Activated T-cell treated with anti-CD3 and anti-CD28 coated beads, Interleukin-2, amount 50 U/mL, for 24 hours (primary cell): ENCODE data around the gene RIMBP2.
"Not testable (repeated sequence)": the region's sequence is repeated elsewhere in the genome, so short reads cannot be mapped to it uniquely, and the experiment has no call there.

Source experiments
- DNase-seq: peaks from one replicate; pipeline ENCODE4 v3.0.0-alpha.2; 2020
- H3K27ac Mint-ChIP-seq: 2 replicates; pipeline ENCODE4 v1.8.0; 2020; ENCODE audit warnings: mild to moderate bottlenecking, mixed read lengths
- H3K27me3 Mint-ChIP-seq: 2 replicates; pipeline ENCODE4 v1.8.0; 2020; ENCODE audit warnings: mixed read lengths
- H3K36me3 Mint-ChIP-seq: 2 replicates; pipeline ENCODE4 v1.8.0; 2020; ENCODE audit warnings: low read depth, mixed read lengths
- H3K4me1 Mint-ChIP-seq: 2 replicates; pipeline ENCODE4 v1.8.0; 2020; ENCODE audit warnings: low read depth, mixed read lengths
- H3K4me3 Mint-ChIP-seq: 2 replicates; pipeline ENCODE4 v1.8.0; 2020; ENCODE audit warnings: mild to moderate bottlenecking, moderate library complexity, mixed read lengths
- H3K9me3 Mint-ChIP-seq: 2 replicates; pipeline ENCODE4 v1.8.0; 2020; ENCODE audit warnings: mixed read lengths

Gene RIMBP2

GRCh38 chr12:130590685-130591084, 125.4 kb downstream of the RIMBP2 start:
- no peak for DNase-seq
- Mint-ChIP-seq H3K4me3 (no peak overlapping the region), H3K4me1 (no peaks in the 10 kb centered on the region), H3K27me3 (peaks cover 6% of the 10 kb centered on the region), H3K27ac (no peak overlapping the region), H3K9me3 (peaks cover 4% of the 10 kb centered on the region), H3K36me3 (no peaks in the 10 kb centered on the region)

GRCh38 chr12:130589540-130590317, 126.4 kb downstream of the RIMBP2 start:
- Mint-ChIP-seq H3K4me3 (no peak overlapping the region), H3K4me1 (no peaks in the 10 kb centered on the region), H3K27ac (no peak overlapping the region), H3K36me3 (no peaks in the 10 kb centered on the region), H3K27me3 (peaks cover 6% of the 10 kb centered on the region), H3K9me3 (peaks cover 4% of the 10 kb centered on the region)
- no peak for DNase-seq

- Mint-ChIP-seq H3K27me3 (peaks cover 6% of the 10 kb centered on the region), H3K9me3 (peaks cover 4% of the 10 kb centered on the region), H3K36me3 (no peaks in the 10 kb centered on the region), H3K4me1 (no peaks in the 10 kb centered on the region), H3K27ac (no peak overlapping the region), H3K4me3 (no peak overlapping the region)
- DNase-seq = no peak
These were observed 127.2 kb downstream of the RIMBP2 start for GRCh38 chr12:130588696-130589539.

GRCh38 chr12:130587966-130588365, 128.1 kb downstream of the RIMBP2 start:
- Mint-ChIP-seq H3K4me3 (no peak overlapping the region), H3K36me3 (no peaks in the 10 kb centered on the region), H3K9me3 (peaks cover 4% of the 10 kb centered on the region), H3K27me3 (peaks cover 6% of the 10 kb centered on the region), H3K27ac (no peak overlapping the region), H3K4me1 (no peaks in the 10 kb centered on the region)
- DNase-seq = no peak

GRCh38 chr12:130584475-130584874, 131.6 kb downstream of the RIMBP2 start:
- not testable (repeated sequence) for H3K4me3 Mint-ChIP-seq, H3K4me1 Mint-ChIP-seq, H3K36me3 Mint-ChIP-seq, H3K9me3 Mint-ChIP-seq, H3K27me3 Mint-ChIP-seq, H3K27ac Mint-ChIP-seq, DNase-seq

- Mint-ChIP-seq H3K4me1 (no peaks in the 10 kb centered on the region), H3K9me3 (peaks cover 4% of the 10 kb centered on the region), H3K27ac (no peak overlapping the region), H3K27me3 (peaks cover 6% of the 10 kb centered on the region), H3K4me3 (no peak overlapping the region), H3K36me3 (no peaks in the 10 kb centered on the region)
- no peak for DNase-seq
These were observed 132.3 kb downstream of the RIMBP2 start for GRCh38 chr12:130583800-130584199.

GRCh38 chr12:130583317-130583716, 132.8 kb downstream of the RIMBP2 start:
- Mint-ChIP-seq H3K4me1 (no peaks in the 10 kb centered on the region), H3K27ac (no peak overlapping the region), H3K27me3 (peaks cover 4% of the 10 kb centered on the region), H3K4me3 (no peak overlapping the region), H3K36me3 (no peaks in the 10 kb centered on the region), H3K9me3 (peaks cover 4% of the 10 kb centered on the region)
- DNase-seq = no peak

GRCh38 chr12:130582286-130582685, 133.8 kb downstream of the RIMBP2 start:
- no peaks in the 10 kb centered on the region for H3K36me3 Mint-ChIP-seq

GRCh38 chr12:130581782-130582181, 134.3 kb downstream of the RIMBP2 start:
- Mint-ChIP-seq H3K36me3 (no peaks in the 10 kb centered on the region), H3K27me3 (peaks cover 4% of the 10 kb centered on the region), H3K9me3 (peaks cover 4% of the 10 kb centered on the region)

More at GRCh38 chr12:130582286-130582685, 133.8 kb downstream of the RIMBP2 start:
- H3K4me1 Mint-ChIP-seq = no peaks in the 10 kb centered on the region
- peaks cover 4% of the 10 kb centered on the region for H3K27me3 Mint-ChIP-seq
- peaks cover 4% of the 10 kb centered on the region for H3K9me3 Mint-ChIP-seq
- no peak overlapping the region for H3K4me3 Mint-ChIP-seq
- H3K27ac Mint-ChIP-seq = no peak overlapping the region
- no peak for DNase-seq

GRCh38 chr12:130579231-130579630, 136.9 kb downstream of the RIMBP2 start:
- no peaks in the 10 kb centered on the region for H3K27me3 Mint-ChIP-seq
- H3K27ac Mint-ChIP-seq = no peak overlapping the region
- no peaks in the 10 kb centered on the region for H3K36me3 Mint-ChIP-seq
- H3K4me3 Mint-ChIP-seq = no peak overlapping the region
- DNase-seq = no peak
- H3K4me1 Mint-ChIP-seq = no peaks in the 10 kb centered on the region
- no peaks in the 10 kb centered on the region for H3K9me3 Mint-ChIP-seq

More at GRCh38 chr12:130581782-130582181, 134.3 kb downstream of the RIMBP2 start:
- H3K4me3 Mint-ChIP-seq = no peak overlapping the region
- DNase-seq = no peak
- H3K27ac Mint-ChIP-seq = no peak overlapping the region
- H3K4me1 Mint-ChIP-seq = no peaks in the 10 kb centered on the region

- H3K4me3 Mint-ChIP-seq = no peak overlapping the region
- H3K4me1 Mint-ChIP-seq = no peaks in the 10 kb centered on the region
- H3K36me3 Mint-ChIP-seq = no peaks in the 10 kb centered on the region
- no peak overlapping the region for H3K27ac Mint-ChIP-seq
- H3K27me3 Mint-ChIP-seq = no peaks in the 10 kb centered on the region
- no peaks in the 10 kb centered on the region for H3K9me3 Mint-ChIP-seq
- no peak for DNase-seq
These were observed 138.7 kb downstream of the RIMBP2 start for GRCh38 chr12:130577351-130577750.

GRCh38 chr12:130576371-130576816, 139.7 kb downstream of the RIMBP2 start:
- no peak overlapping the region for H3K4me3 Mint-ChIP-seq
- H3K4me1 Mint-ChIP-seq = no peaks in the 10 kb centered on the region
- no peaks in the 10 kb centered on the region for H3K9me3 Mint-ChIP-seq
- DNase-seq = no peak
- no peaks in the 10 kb centered on the region for H3K36me3 Mint-ChIP-seq
- no peaks in the 10 kb centered on the region for H3K27me3 Mint-ChIP-seq
- H3K27ac Mint-ChIP-seq = no peak overlapping the region

- H3K4me3 Mint-ChIP-seq = no peak overlapping the region
- DNase-seq = no peak
- H3K27ac Mint-ChIP-seq = no peak overlapping the region
- H3K36me3 Mint-ChIP-seq = no peaks in the 10 kb centered on the region
- no peaks in the 10 kb centered on the region for H3K27me3 Mint-ChIP-seq
- no peaks in the 10 kb centered on the region for H3K9me3 Mint-ChIP-seq
- H3K4me1 Mint-ChIP-seq = no peaks in the 10 kb centered on the region
These were observed 141.7 kb downstream of the RIMBP2 start for GRCh38 chr12:130574402-130574801.

- no peaks in the 10 kb centered on the region for H3K27me3 Mint-ChIP-seq
- no peaks in the 10 kb centered on the region for H3K4me1 Mint-ChIP-seq
- no peak overlapping the region for H3K27ac Mint-ChIP-seq
- DNase-seq = no peak
- no peaks in the 10 kb centered on the region for H3K36me3 Mint-ChIP-seq
- H3K9me3 Mint-ChIP-seq = no peaks in the 10 kb centered on the region
- H3K4me3 Mint-ChIP-seq = no peak overlapping the region
These were observed 142.3 kb downstream of the RIMBP2 start for GRCh38 chr12:130573766-130574165.

GRCh38 chr12:130573235-130573634, 142.9 kb downstream of the RIMBP2 start:
- Mint-ChIP-seq H3K4me3 (no peak overlapping the region), H3K27me3 (no peaks in the 10 kb centered on the region), H3K27ac (no peak overlapping the region), H3K4me1 (no peaks in the 10 kb centered on the region), H3K9me3 (no peaks in the 10 kb centered on the region), H3K36me3 (no peaks in the 10 kb centered on the region)
- no peak for DNase-seq
